RWPE1 (cell line): Measurements from ENCODE around the gene INO80.

ENCODE experiments used
- CTCF ChIA-PET: fragments of 350-600 bp; sonication (Branson Sonifier 250); formaldehyde crosslinking; extraction: SDS; loops from one replicate; lab custom pipeline; 2021; lab: Yijun Ruan, JAX
- POLR2A ChIA-PET: fragments of 400-600 bp; formaldehyde crosslinking; extraction: SDS; loops from one replicate; lab custom pipeline; 2020; ENCODE audit warnings: antibody characterized with exemption; ENCODE audit not compliant: low non-redundant PET; lab: Yijun Ruan, JAX
- DNase-seq: peaks from one replicate; pipeline ENCODE4 v3.0.0; 2012; ENCODE audit warnings: low spot score
- H3K27ac ChIP-seq: fragments of 450-650 bp; 2 replicates; pipeline ENCODE4 v1.5.1; 2017
- TF ChIP-seq, protein P1 (sequence below): fragments of 450-650 bp; conservative IDR thresholded peaks from 2 replicates; pipeline ENCODE4 v1.5.1; 2017; ENCODE audit warnings: low read depth, mild to moderate bottlenecking

The INO80 gene

DNA sequence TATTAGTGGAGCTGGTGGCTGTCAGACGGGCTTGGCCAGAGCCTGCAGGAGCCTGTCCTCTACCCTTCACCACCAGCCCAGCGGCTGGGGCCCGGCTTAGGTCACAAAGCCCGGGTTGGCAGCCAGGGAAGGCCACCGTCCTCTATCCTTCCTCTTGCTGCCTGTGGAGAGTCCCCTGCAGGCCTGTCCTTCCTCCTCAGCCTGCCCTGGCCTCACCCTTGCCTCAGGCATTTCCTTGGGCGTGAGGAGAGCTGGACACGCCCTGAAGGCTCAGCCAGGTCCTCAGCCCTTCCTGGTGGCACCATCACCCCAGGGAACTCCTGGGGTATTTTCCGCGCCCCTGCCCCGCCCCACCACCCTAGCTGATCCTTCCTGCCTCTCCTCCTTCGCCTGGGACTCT is 155.2 kb downstream of the INO80 start:
- ChIA-PET CTCF (no interaction called here), POLR2A (no interaction called here)
- TF ChIP-seq, protein P1, sequence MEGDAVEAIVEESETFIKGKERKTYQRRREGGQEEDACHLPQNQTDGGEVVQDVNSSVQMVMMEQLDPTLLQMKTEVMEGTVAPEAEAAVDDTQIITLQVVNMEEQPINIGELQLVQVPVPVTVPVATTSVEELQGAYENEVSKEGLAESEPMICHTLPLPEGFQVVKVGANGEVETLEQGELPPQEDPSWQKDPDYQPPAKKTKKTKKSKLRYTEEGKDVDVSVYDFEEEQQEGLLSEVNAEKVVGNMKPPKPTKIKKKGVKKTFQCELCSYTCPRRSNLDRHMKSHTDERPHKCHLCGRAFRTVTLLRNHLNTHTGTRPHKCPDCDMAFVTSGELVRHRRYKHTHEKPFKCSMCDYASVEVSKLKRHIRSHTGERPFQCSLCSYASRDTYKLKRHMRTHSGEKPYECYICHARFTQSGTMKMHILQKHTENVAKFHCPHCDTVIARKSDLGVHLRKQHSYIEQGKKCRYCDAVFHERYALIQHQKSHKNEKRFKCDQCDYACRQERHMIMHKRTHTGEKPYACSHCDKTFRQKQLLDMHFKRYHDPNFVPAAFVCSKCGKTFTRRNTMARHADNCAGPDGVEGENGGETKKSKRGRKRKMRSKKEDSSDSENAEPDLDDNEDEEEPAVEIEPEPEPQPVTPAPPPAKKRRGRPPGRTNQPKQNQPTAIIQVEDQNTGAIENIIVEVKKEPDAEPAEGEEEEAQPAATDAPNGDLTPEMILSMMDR, result no peak
- no peak for DNase-seq
- peak overlapping the region; percentile 45 for H3K27ac ChIP-seq

DNA sequence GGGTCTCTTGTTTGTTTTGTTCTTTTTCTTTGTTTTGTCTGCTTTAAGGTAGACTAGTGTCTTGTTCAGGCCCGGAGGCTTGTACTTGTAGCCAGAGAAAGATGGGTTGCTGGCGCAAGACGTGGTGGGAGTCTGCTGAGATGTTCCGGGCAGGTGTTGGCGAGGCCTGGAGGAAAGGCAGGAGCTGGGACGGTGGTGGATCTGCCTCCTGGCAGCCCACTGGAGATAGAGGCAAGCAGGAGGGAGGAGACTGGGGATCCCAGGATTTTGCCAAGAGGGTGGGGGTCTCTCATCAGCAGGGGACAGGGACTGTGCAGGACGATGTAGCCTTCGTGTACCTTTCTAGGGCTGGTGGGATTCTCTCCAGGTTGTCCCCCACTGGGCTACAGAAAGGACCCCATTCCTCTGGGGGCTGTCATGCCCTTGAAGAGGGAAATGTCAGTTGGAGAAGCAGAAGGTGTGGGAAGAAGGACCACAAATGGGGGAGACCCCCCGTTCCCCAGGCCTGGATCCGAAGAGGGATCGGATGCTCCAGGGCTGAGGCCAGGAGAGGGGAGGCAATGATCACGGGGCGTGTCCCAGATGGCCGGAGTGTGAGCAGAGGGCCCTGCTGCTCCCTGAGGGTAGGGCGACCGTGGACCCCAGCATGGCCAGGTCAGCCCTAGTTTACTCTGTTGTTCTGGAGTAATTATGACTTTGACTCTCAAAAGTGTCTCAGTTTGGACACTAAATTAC is 155.8 kb downstream of the INO80 start:
- ChIA-PET POLR2A (no interaction called here), CTCF (no interaction called here)
- TF ChIP-seq, protein P1, result no peak
- peak overlapping the region; percentile 45 for H3K27ac ChIP-seq
- DNase-seq, result no peak

DNA sequence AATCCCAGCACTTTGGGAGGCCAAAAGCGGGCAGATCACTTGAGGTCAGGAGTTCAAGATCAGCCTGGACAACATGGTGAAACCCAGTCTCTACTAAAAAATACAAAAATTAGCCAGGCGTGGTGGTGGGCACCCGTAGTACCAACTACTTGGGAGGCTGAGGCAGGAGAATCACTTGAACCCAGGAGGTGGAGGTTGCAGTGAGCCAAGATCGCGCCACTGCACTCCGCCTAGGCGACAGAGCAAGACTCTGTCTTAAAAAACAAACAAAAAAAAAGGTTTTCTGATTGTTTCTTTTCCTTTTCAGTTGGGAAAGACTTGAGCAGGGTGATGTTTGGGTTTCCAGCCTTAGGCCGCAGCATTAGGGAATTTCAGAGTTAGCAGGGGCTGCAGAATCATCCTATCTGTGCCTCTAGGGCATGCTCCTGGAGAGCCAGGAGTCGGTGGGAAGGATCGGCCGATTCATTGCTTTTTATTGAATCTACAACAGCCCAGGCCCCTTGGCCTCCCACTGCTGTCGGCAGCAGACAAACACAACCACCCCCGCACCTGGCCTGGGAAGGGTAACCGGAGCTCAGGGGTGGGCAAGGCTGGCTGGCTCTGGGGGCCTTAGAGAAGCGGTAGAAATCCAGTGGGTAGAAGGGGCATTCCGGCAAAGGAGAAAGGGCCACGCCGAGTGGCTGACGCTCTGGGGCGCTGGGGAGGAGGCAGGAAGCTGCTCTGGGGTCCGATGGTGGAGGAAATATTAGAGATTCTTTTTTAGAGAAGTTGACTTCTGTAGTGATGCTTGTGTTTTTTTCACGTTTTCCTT is 156.5 kb downstream of the INO80 start:
- no peak for DNase-seq
- peak overlapping the region; percentile 9; the same call in 1 of the 2 replicates for H3K27ac ChIP-seq

GRCh38 chr15:40958723-40959122 is 157.4 kb downstream of the INO80 start:
- POLR2A ChIA-PET, result no interaction called here
- TF ChIP-seq, protein P1, result no peak
- CTCF ChIA-PET, result interaction anchor here (0.6 to 1.1 kb wide), 2 partner anchors 17 to 27 kb away, joined by 3 read pairs; no protein-coding TSS in a partner anchor
- DNase-seq, result no peak
- H3K27ac ChIP-seq, result peak overlapping the region; percentile 46

More for the DNA sequence above, 156.5 kb downstream of the INO80 start:
- TF ChIP-seq, protein P1, result no peak
- ChIA-PET POLR2A (no interaction called here), CTCF (interaction anchor here (0.6 to 1.1 kb wide), 2 partner anchors 17 to 28 kb away, joined by 3 read pairs; no protein-coding TSS in a partner anchor)

GRCh38 chr15:40958146-40958545 is 157.9 kb downstream of the INO80 start:
- H3K27ac ChIP-seq, result peak overlapping the region; percentile 46
- POLR2A ChIA-PET, result no interaction called here
- CTCF ChIA-PET, result no interaction called here
- TF ChIP-seq, protein P1, result no peak
- DNase-seq, result no peak

DNA sequence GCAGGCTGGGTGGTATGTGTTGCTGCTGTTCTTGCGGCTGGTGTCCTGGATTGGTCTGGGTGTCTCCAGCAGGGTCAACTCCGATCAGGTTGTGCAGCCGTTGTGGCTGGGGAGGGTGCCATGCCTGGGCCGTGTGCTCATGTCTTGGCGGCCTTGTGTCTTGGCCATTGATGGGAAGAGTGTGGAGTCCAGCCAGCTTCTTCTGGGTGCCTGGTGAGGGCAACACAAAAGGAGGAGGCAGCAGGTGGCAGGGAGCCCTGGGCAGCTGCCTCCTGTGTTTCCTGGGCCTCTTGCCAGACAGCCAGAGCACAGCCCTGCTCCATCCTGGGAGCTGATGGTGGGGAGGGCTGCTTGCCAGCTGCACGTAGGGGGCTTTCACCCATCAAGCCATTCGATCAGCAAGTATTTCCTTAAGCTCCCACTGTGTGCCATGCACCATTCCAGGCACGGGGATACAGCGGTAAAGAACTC is 158.5 kb downstream of the INO80 start:
- no peak for DNase-seq
- TF ChIP-seq, protein P1, result no peak
- peak overlapping the region; percentile 46 for H3K27ac ChIP-seq
- ChIA-PET POLR2A (no interaction called here), CTCF (interaction anchor here (5.8 kb wide), 1 partner anchor 16 kb away, joined by 30 read pairs; no protein-coding TSS in a partner anchor)
